HL-60 (cell line): ENCODE measurements around the gene ZNF594.

Experiments used
- DNase-seq, 2 experiments: peaks; one replicate each; pipeline ENCODE4 v3.0.0-alpha.2; 2010 to 2020; ENCODE audit warnings: low read depth in 1 of 2, low spot score in 1 of 2
- H3K27ac ChIP-seq: fragments of 250-450 bp; sonication (Bioruptor Pico); replicated peaks from 2 replicates; pipeline ENCODE4 v1.5.1; 2020; ENCODE audit warnings: mild to moderate bottlenecking, moderate library complexity
- H3K27me3 ChIP-seq: fragments of 250-450 bp; sonication (Bioruptor Pico); 2 replicates; pipeline ENCODE4 v1.5.1; 2021; ENCODE audit warnings: mild to moderate bottlenecking, moderate library complexity; ENCODE audit not compliant: insufficient read depth, poor library complexity, severe bottlenecking
- H3K4me3 ChIP-seq: replicated peaks from 2 replicates; pipeline ENCODE4 v1.5.1; 2011; ENCODE audit warnings: mild to moderate bottlenecking, control low read depth, low read length; ENCODE audit not compliant: insufficient read depth
- GABPA ChIP-seq: IDR thresholded peaks from 2 replicates; pipeline ENCODE4 v1.6.1; 2012; ENCODE audit warnings: low read depth
- POLR2AphosphoS5 ChIP-seq: IDR thresholded peaks from 2 replicates; pipeline ENCODE4 v1.6.1; 2012; ENCODE audit warnings: low read depth
- SPI1 ChIP-seq: IDR thresholded peaks from 2 replicates; pipeline ENCODE4 v1.6.1; 2012; ENCODE audit warnings: low read depth, mild to moderate bottlenecking, borderline replicate concordance
- TF ChIP-seq, protein P1 (sequence below): IDR thresholded peaks from 2 replicates; pipeline ENCODE4 v1.6.1; 2012; ENCODE audit warnings: low read depth; ENCODE audit not compliant: insufficient replicate concordance
- TF ChIP-seq, protein P2 (sequence below): IDR thresholded peaks from one replicate; pipeline ENCODE4 v1.5.1; 2011; ENCODE audit warnings: low read length, control low read depth, inconsistent platforms; ENCODE audit not compliant: insufficient read depth

ZNF594 gene

DNA sequence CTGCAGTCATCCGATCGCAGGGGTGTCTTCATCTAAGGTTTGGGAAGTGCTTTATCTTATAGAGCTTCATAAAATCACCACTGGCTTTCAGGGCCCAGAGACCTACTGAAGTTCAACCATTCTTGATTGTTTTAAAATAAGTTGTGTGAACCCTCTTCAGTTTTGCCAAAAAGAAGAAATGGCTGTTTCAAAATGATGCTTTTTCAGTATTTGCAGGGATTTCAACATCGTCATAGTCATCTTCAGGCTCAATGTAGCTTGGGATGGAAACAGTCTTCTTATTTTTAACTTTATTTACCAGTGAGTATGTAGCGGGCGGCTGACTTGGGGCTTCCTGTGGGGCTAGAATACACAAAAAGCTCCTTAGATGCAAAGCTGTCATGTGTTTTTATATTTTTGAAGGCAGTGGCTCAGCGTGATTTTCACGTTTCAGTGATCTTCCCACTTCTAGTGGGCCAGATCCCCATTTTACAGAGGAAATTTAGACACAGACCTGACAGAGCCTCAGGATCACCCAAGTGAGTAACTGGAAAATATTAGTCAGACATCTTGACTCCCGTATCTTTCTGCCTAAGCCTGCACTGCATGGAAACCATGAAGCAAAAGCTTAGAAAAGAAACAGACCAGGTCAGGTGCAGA lies 19.1 kb upstream of the ZNF594 start:
- TF ChIP-seq POLR2AphosphoS5, result no peak
- H3K4me3 ChIP-seq, result no peak overlapping the region
- no peaks in the 10 kb centered on the region for H3K27me3 ChIP-seq
- no peak for DNase-seq
- no peak overlapping the region for H3K27ac ChIP-seq

DNA sequence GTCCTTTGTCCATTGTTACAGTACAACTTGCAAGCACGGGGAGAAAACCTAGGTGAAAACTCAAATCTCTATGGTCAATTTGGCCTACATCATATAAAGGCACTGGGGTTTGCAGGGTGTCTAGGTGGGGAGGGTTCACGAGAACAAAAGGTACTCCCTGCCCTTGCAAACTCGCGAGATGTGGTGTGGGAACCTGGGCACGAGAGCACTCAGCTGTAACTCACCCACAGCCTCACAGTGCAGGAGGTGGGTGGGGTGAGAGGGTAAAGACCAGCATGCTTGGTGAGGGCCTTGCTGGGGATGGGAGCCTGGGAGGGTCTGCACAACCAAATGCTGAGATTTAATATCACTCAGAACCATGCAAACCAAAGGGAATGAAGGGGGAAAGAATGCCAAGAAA lies 18.4 kb upstream of the ZNF594 start:
- Histone ChIP-seq H3K27me3 (no peaks in the 10 kb centered on the region), H3K4me3 (no peak overlapping the region), H3K27ac (no peak overlapping the region)
- no peak for DNase-seq
- TF ChIP-seq SPI1, result no peak
- no peak for TF ChIP-seq GABPA
- no peak for TF ChIP-seq POLR2AphosphoS5
- TF ChIP-seq, protein P1, sequence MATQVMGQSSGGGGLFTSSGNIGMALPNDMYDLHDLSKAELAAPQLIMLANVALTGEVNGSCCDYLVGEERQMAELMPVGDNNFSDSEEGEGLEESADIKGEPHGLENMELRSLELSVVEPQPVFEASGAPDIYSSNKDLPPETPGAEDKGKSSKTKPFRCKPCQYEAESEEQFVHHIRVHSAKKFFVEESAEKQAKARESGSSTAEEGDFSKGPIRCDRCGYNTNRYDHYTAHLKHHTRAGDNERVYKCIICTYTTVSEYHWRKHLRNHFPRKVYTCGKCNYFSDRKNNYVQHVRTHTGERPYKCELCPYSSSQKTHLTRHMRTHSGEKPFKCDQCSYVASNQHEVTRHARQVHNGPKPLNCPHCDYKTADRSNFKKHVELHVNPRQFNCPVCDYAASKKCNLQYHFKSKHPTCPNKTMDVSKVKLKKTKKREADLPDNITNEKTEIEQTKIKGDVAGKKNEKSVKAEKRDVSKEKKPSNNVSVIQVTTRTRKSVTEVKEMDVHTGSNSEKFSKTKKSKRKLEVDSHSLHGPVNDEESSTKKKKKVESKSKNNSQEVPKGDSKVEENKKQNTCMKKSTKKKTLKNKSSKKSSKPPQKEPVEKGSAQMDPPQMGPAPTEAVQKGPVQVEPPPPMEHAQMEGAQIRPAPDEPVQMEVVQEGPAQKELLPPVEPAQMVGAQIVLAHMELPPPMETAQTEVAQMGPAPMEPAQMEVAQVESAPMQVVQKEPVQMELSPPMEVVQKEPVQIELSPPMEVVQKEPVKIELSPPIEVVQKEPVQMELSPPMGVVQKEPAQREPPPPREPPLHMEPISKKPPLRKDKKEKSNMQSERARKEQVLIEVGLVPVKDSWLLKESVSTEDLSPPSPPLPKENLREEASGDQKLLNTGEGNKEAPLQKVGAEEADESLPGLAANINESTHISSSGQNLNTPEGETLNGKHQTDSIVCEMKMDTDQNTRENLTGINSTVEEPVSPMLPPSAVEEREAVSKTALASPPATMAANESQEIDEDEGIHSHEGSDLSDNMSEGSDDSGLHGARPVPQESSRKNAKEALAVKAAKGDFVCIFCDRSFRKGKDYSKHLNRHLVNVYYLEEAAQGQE, result no peak
- TF ChIP-seq, protein P2, sequence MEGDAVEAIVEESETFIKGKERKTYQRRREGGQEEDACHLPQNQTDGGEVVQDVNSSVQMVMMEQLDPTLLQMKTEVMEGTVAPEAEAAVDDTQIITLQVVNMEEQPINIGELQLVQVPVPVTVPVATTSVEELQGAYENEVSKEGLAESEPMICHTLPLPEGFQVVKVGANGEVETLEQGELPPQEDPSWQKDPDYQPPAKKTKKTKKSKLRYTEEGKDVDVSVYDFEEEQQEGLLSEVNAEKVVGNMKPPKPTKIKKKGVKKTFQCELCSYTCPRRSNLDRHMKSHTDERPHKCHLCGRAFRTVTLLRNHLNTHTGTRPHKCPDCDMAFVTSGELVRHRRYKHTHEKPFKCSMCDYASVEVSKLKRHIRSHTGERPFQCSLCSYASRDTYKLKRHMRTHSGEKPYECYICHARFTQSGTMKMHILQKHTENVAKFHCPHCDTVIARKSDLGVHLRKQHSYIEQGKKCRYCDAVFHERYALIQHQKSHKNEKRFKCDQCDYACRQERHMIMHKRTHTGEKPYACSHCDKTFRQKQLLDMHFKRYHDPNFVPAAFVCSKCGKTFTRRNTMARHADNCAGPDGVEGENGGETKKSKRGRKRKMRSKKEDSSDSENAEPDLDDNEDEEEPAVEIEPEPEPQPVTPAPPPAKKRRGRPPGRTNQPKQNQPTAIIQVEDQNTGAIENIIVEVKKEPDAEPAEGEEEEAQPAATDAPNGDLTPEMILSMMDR, result no peak

DNA sequence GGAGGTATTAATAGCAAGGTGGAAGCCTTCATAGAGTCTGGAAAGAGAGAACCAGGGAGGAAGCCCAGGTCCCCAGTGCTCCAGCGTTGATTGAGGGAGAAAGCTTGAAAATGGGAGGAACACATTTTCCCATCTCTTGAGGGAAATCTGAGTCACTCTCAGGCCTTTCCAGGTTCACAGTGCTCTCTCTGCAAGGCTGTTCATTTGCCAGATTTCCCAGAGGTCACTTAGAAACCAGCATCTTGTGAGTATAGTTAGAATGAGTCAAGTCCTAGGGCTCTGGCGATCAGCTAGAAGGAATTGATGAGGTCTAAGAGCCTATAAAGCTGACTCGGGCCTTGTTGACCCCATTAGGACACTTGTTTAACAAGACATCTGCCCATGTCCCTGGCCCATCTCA lies 17.7 kb upstream of the ZNF594 start:
- Histone ChIP-seq H3K27me3 (no peaks in the 10 kb centered on the region), H3K4me3 (no peak overlapping the region), H3K27ac (no peak overlapping the region)
- no peak for DNase-seq
- TF ChIP-seq, protein P2, result no peak
- TF ChIP-seq GABPA (no peak), POLR2AphosphoS5 (no peak), SPI1 (no peak)
- TF ChIP-seq, protein P1, result no peak

DNA sequence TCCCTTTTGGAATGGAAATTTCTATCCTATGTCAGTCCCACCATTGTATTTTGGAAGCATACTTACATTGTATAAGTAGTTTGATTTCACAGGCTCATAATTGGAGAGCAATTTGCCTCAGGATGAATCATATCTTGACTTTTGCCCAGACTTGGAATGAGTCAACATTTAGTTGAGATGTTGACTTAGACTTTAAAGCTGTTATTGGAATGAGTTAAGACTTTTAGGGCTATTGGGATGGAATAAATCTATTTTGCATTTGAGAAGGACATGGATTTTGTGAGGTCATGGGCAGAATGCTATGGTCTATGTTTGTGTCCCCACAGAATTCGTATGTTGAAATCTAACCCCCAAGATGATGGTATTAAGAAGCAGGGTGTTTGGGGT lies 12.2 kb upstream of the ZNF594 start:
- no peak overlapping the region for H3K4me3 ChIP-seq
- no peaks in the 10 kb centered on the region for H3K27me3 ChIP-seq
- H3K27ac ChIP-seq, result no peak overlapping the region
- TF ChIP-seq, protein P1, result no peak
- no peak for TF ChIP-seq POLR2AphosphoS5
- TF ChIP-seq GABPA, result no peak
- TF ChIP-seq, protein P2, result no peak
- TF ChIP-seq SPI1, result no peak
- no peak for DNase-seq
